ENCODE results near the gene TEX13C. TPM values are rescaled to one million over a fixed set of nuclear protein-coding genes. Genes with fewer than 3 reads are reported as not detected.

TEX13C gene
- total RNA-seq, 2 experiments from 2014 or later: not detected

- H3K4me2 ChIP-seq (ENCODE audit: low read length): no peak overlapping the region
- no peak overlapping the region for H3K27ac ChIP-seq (ENCODE audit: low read depth, low read length, poor library complexity, severe bottlenecking)
- DNase-seq (ENCODE audit: low spot score): no peak
- no peaks in the 10 kb centered on the region for H3K4me1 ChIP-seq (ENCODE audit: insufficient read depth, low read length, poor library complexity, severe bottlenecking)
- H3K9me3 ChIP-seq (ENCODE audit: low read length): no peaks in the 10 kb centered on the region
- intact Hi-C loops (cut with micrococcal nuclease; ENCODE audit: unreplicated experiment): no loop called here
- no peak for TF ChIP-seq EZH2phosphoT487 (IDR thresholded peaks at IDR 0.05; ENCODE audit: borderline replicate concordance, low read depth, low read length)
- no peak for TF ChIP-seq CTCF (conservative IDR thresholded peaks at IDR 0.05; ENCODE audit: low read length)
- CTCF ChIA-PET (ENCODE audit: unreplicated experiment): no interaction called here
- no peak overlapping the region for H2AFZ ChIP-seq (ENCODE audit: low read length)
- H3K79me2 ChIP-seq (ENCODE audit: insufficient read depth, low read depth, low read length): no peaks in the 10 kb centered on the region
- no TSS peak for BruUV-seq (replicated peaks)
- POLR2A ChIA-PET: no interaction called here
- no peaks in the 10 kb centered on the region for H3K9me2 ChIP-seq (ENCODE audit: insufficient read depth, low read length)
- no peaks in the 10 kb centered on the region for H4K20me1 ChIP-seq (ENCODE audit: insufficient read depth, low read length)
- H3K4me3 ChIP-seq (ENCODE audit: low read depth, low read length, poor library complexity, severe bottlenecking): no peak overlapping the region
- no peaks in the 10 kb centered on the region for H3K36me3 ChIP-seq (ENCODE audit: insufficient read depth, low read length)
Measured at GRCh38 chrX:125289209-125289608, 30.5 kb upstream of the TEX13C start.

- TF ChIP-seq CTCF (conservative IDR thresholded peaks at IDR 0.05; ENCODE audit: low read length) (no peak), EZH2phosphoT487 (IDR thresholded peaks at IDR 0.05; ENCODE audit: borderline replicate concordance, low read depth, low read length) (no peak)
- H3K4me3 ChIP-seq (ENCODE audit: low read depth, low read length, poor library complexity, severe bottlenecking): no peak overlapping the region
- H2AFZ ChIP-seq (ENCODE audit: low read length): no peak overlapping the region
- no peaks in the 10 kb centered on the region for H3K4me1 ChIP-seq (ENCODE audit: insufficient read depth, low read length, poor library complexity, severe bottlenecking)
- H3K36me3 ChIP-seq (ENCODE audit: insufficient read depth, low read length): no peaks in the 10 kb centered on the region
- H3K27ac ChIP-seq (ENCODE audit: low read depth, low read length, poor library complexity, severe bottlenecking): no peak overlapping the region
- H4K20me1 ChIP-seq (ENCODE audit: insufficient read depth, low read length): no peaks in the 10 kb centered on the region
- H3K9me3 ChIP-seq (ENCODE audit: low read length): no peaks in the 10 kb centered on the region
- ChIA-PET POLR2A (interaction anchor here (0.6 to 0.7 kb wide), 2 partner anchors 22 to 1621 kb away, joined by 3 read pairs; no protein-coding TSS in a partner anchor), CTCF (ENCODE audit: unreplicated experiment) (no interaction called here)
- no TSS peak for BruUV-seq (replicated peaks)
- no peak for DNase-seq (ENCODE audit: low spot score)
- intact Hi-C loops (cut with micrococcal nuclease; ENCODE audit: unreplicated experiment): no loop called here
- H3K4me2 ChIP-seq (ENCODE audit: low read length): no peak overlapping the region
- no peaks in the 10 kb centered on the region for H3K79me2 ChIP-seq (ENCODE audit: insufficient read depth, low read depth, low read length)
- no peaks in the 10 kb centered on the region for H3K9me2 ChIP-seq (ENCODE audit: insufficient read depth, low read length)
Measured at GRCh38 chrX:125289920-125290319, 29.8 kb upstream of the TEX13C start.

- Histone ChIP-seq H3K36me3 (ENCODE audit: insufficient read depth, low read length) (no peaks in the 10 kb centered on the region), H4K20me1 (ENCODE audit: insufficient read depth, low read length) (no peaks in the 10 kb centered on the region), H3K79me2 (ENCODE audit: insufficient read depth, low read depth, low read length) (no peaks in the 10 kb centered on the region), H2AFZ (ENCODE audit: low read length) (no peak overlapping the region), H3K4me2 (ENCODE audit: low read length) (no peak overlapping the region), H3K27ac (ENCODE audit: low read depth, low read length, poor library complexity, severe bottlenecking) (no peak overlapping the region), H3K4me3 (ENCODE audit: low read depth, low read length, poor library complexity, severe bottlenecking) (no peak overlapping the region), H3K9me3 (ENCODE audit: low read length) (no peaks in the 10 kb centered on the region), H3K4me1 (ENCODE audit: insufficient read depth, low read length, poor library complexity, severe bottlenecking) (no peaks in the 10 kb centered on the region), H3K9me2 (ENCODE audit: insufficient read depth, low read length) (no peaks in the 10 kb centered on the region)
- BruUV-seq (replicated peaks): no TSS peak
- TF ChIP-seq EZH2phosphoT487 (IDR thresholded peaks at IDR 0.05; ENCODE audit: borderline replicate concordance, low read depth, low read length) (no peak), CTCF (conservative IDR thresholded peaks at IDR 0.05; ENCODE audit: low read length) (no peak)
- intact Hi-C loops (cut with micrococcal nuclease; ENCODE audit: unreplicated experiment): no loop called here
- DNase-seq (ENCODE audit: low spot score): no peak
- ChIA-PET CTCF (ENCODE audit: unreplicated experiment) (no interaction called here), POLR2A (no interaction called here)
Measured at GRCh38 chrX:125291124-125291523, 28.5 kb upstream of the TEX13C start.

Data from OCI-LY7 (cell line).